Frontal cortex (tissue), 4 donors: ENCODE results near the gene DPH5. TPM values are rescaled to one million over a fixed set of nuclear protein-coding genes. Genes with fewer than 3 reads are reported as not detected.
"Not testable (repeated sequence)": the region's sequence is repeated elsewhere in the genome, so short reads cannot be mapped to it uniquely, and the experiment has no call there.

Experiments used
- DNase-seq, 2 donors: peaks; one replicate each; pipeline ENCODE4 v3.0.0; 2012; ENCODE audit warnings: low spot score in 2 of 2
- FAIRE-seq: peaks from 2 replicates; lab custom pipeline; 2012; peaks lifted over from hg19 to GRCh38; lab: Jason Lieb, UNC
- total RNA-seq: library from RNA; depleted of rRNA; stranded (reverse); fragments of >200 nt; gene quantifications from one replicate; pipeline ENCODE4 v1.2.3, GENCODE V29; 2014
- donor health status: control.
- donor health status: control.
- donor health status: control.

DPH5 gene
- total RNA-seq, 1 donor from 2014 or later, result 40.8 TPM

- not testable (repeated sequence) for DNase-seq, FAIRE-seq
These were observed 76.7 kb downstream of the DPH5 start for GRCh38 chr1:100948721-100949405.

GRCh38 chr1:100947816-100948215 is 77.8 kb downstream of the DPH5 start:
- not testable (repeated sequence) for DNase-seq, FAIRE-seq

- not testable (repeated sequence) for DNase-seq, FAIRE-seq
These were observed 79.5 kb downstream of the DPH5 start for GRCh38 chr1:100946064-100946463.

GRCh38 chr1:100943533-100943932 is 82.1 kb downstream of the DPH5 start:
- FAIRE-seq, result no peak
- DNase-seq, result no peak

GRCh38 chr1:100942304-100943046 is 83.1 kb downstream of the DPH5 start:
- no peak for FAIRE-seq
- no peak for DNase-seq

- DNase-seq (no peak), FAIRE-seq (no peak)
These were observed 83.9 kb downstream of the DPH5 start for GRCh38 chr1:100941580-100942216.

GRCh38 chr1:100941098-100941527 is 84.5 kb downstream of the DPH5 start:
- FAIRE-seq, result no peak
- DNase-seq, result no peak

Other genes starting within 250 kb of the DPH5 start
- gene EXTL2, start 130.9 kb downstream of the DPH5 start, total RNA-seq, result 28.9 TPM
- 30.2 TPM for gene SLC30A7, start 129.7 kb downstream of the DPH5 start, total RNA-seq
- gene S1PR1, start 211.2 kb upstream of the DPH5 start, total RNA-seq, result 12.6 TPM